Activated CD8-positive, alpha-beta memory T cell treated with anti-CD3 and anti-CD28 coated beads, Interleukin-2, amount 50 U/mL, for 4 hours (primary cell): Measurements from ENCODE around the gene CENPL.
"Not testable (repeated sequence)": the region's sequence is repeated elsewhere in the genome, so short reads cannot be mapped to it uniquely, and the experiment has no call there.

ENCODE experiments used
- DNase-seq: peaks from one replicate; pipeline ENCODE4 v3.0.0-alpha.2; 2020

The CENPL gene

GRCh38 chr1:173856903-173857302, 32.2 kb upstream of the CENPL start:
- DNase-seq: no peak

- DNase-seq: no peak
These were observed 31.3 kb upstream of the CENPL start for GRCh38 chr1:173856014-173856413.

- DNase-seq: no peak
These were observed 28.4 kb upstream of the CENPL start for GRCh38 chr1:173853074-173853473.

- no peak for DNase-seq
These were observed 27.4 kb upstream of the CENPL start for GRCh38 chr1:173852105-173852504.

GRCh38 chr1:173832748-173833147, 8.1 kb upstream of the CENPL start:
- no peak for DNase-seq

- DNase-seq: no peak
These were observed 2.9 kb upstream of the CENPL start for GRCh38 chr1:173827611-173828010.

- no peak for DNase-seq
These were observed 835 bp downstream of the CENPL start for GRCh38 chr1:173823781-173824314.

GRCh38 chr1:173821680-173822079, 3.0 kb downstream of the CENPL start:
- no peak for DNase-seq

- no peak for DNase-seq
These were observed 6.2 kb downstream of the CENPL start for GRCh38 chr1:173818459-173818858.

- DNase-seq: not testable (repeated sequence)
These were observed 11.0 kb downstream of the CENPL start for GRCh38 chr1:173813654-173814053.

- DNase-seq: no peak
These were observed 21.7 kb downstream of the CENPL start for GRCh38 chr1:173802961-173803360.

- not testable (repeated sequence) for DNase-seq
These were observed 24.7 kb downstream of the CENPL start for GRCh38 chr1:173799995-173800394.

GRCh38 chr1:173798078-173798477, 26.6 kb downstream of the CENPL start:
- DNase-seq: no peak

- no peak for DNase-seq
These were observed 34.8 kb downstream of the CENPL start for GRCh38 chr1:173789841-173790240.

- no peak for DNase-seq
These were observed 39.7 kb downstream of the CENPL start for GRCh38 chr1:173784997-173785396.

GRCh38 chr1:173779936-173780335, 44.7 kb downstream of the CENPL start:
- DNase-seq: no peak

- DNase-seq: no peak
These were observed 49.0 kb downstream of the CENPL start for GRCh38 chr1:173775578-173776226.

- no peak for DNase-seq
These were observed 53.1 kb downstream of the CENPL start for GRCh38 chr1:173771560-173771959.

GRCh38 chr1:173770330-173770729, 54.4 kb downstream of the CENPL start:
- DNase-seq: not testable (repeated sequence)

- no peak for DNase-seq
These were observed 55.9 kb downstream of the CENPL start for GRCh38 chr1:173768827-173769226.

GRCh38 chr1:173768206-173768605, 56.5 kb downstream of the CENPL start:
- DNase-seq: no peak

GRCh38 chr1:173764331-173764730, 60.4 kb downstream of the CENPL start:
- DNase-seq: not testable (repeated sequence)

- DNase-seq: no peak
These were observed 65.7 kb downstream of the CENPL start for GRCh38 chr1:173758980-173759379.

- DNase-seq: no peak
These were observed 66.6 kb downstream of the CENPL start for GRCh38 chr1:173758110-173758509.

GRCh38 chr1:173757666-173758065, 67.0 kb downstream of the CENPL start:
- no peak for DNase-seq
